K562 (cell line): ENCODE results near the gene STK4. TPM values are rescaled to one million over a fixed set of nuclear protein-coding genes. Genes with fewer than 3 reads are reported as not detected.

Experiments
- ATAC-seq: fragments of 200-7000 bp; cut with Tn5 transposase; 3 replicates; pipeline ENCODE4 v1.9.1; 2020; ENCODE audit warnings: moderate library complexity
- BruUV-seq: library from RNA; stranded (reverse); fragments of 400-500 nt; replicated peaks from 2 replicates; lab custom pipeline; 2021; lab: Mats Ljungman, UMichigan
- CTCF ChIA-PET: fragments of 300-600 bp; formaldehyde crosslinking; extraction: SDS; loops from one replicate; lab custom pipeline; 2021; ENCODE audit warnings: low intra/inter-chr PET ratio; lab: Yijun Ruan, JAX
- POLR2A ChIA-PET: fragments of 300-600, 350-650 bp; sonication (Branson Sonifier 250); formaldehyde crosslinking; extraction: SDS; loops from one replicate; lab custom pipeline; 2021; ENCODE audit warnings: antibody characterized with exemption, inconsistent platforms; lab: Yijun Ruan, JAX
- DNase-seq, 4 experiments: peaks; one replicate each; pipeline versions ENCODE4 v3.0.0 to v3.0.0-alpha.2; 2011 to 2018; ENCODE audit warnings: low spot score in 3 of 4, mixed read lengths in 3 of 4; ENCODE audit errors: extremely low read depth in 1 of 4
- FAIRE-seq: peaks from 2 replicates; lab custom pipeline; 2011; peaks lifted over from hg19 to GRCh38; lab: Jason Lieb, UNC
- H2AFZ ChIP-seq: 2 replicates; pipeline ENCODE4 v1.6.0; 2011; ENCODE audit warnings: low read depth, low read length, control low read depth, inconsistent platforms
- H3K27ac ChIP-seq: fragments of 200-600 bp; 3 replicates; pipeline ENCODE4 v1.8.0; 2011; ENCODE audit warnings: low read depth, mild to moderate bottlenecking, control low read depth, inconsistent platforms, low read length, moderate library complexity, mixed read lengths; ENCODE audit errors: extremely low read depth
- H3K27me3 ChIP-seq, 2 experiments: fragments of 300-600 bp in 1 of 2; 2 replicates in 1 of 2; 3 replicates in 1 of 2; pipeline versions ENCODE4 v1.6.0 to v1.8.0; 2011; ENCODE audit warnings: inconsistent platforms in 2 of 2, low read length in 2 of 2, mild to moderate bottlenecking in 1 of 2, mixed read lengths in 1 of 2, moderate library complexity in 1 of 2; ENCODE audit not compliant: control insufficient read depth in 2 of 2, insufficient read depth in 2 of 2
- H3K36me3 ChIP-seq: fragments of 300-600 bp; 3 replicates; pipeline ENCODE4 v1.8.0; 2011; ENCODE audit warnings: mild to moderate bottlenecking, low read length, inconsistent platforms; ENCODE audit not compliant: control insufficient read depth, insufficient read depth
- H3K4me1 ChIP-seq, 2 experiments: fragments of 200-600 bp in 1 of 2; replicated peaks in 1 of 2; 2 replicates in 1 of 2; 3 replicates in 1 of 2; pipeline versions ENCODE4 v1.5.1 to v1.8.0; 2011; ENCODE audit warnings: inconsistent platforms in 2 of 2, low read length in 2 of 2, mild to moderate bottlenecking in 1 of 2, mixed read lengths in 1 of 2, moderate library complexity in 1 of 2; ENCODE audit not compliant: control insufficient read depth in 2 of 2, insufficient read depth in 2 of 2
- H3K4me2 ChIP-seq: 2 replicates; pipeline ENCODE4 v1.6.1; 2011; ENCODE audit warnings: low read length, control low read depth, inconsistent platforms, mixed read lengths; ENCODE audit not compliant: insufficient read depth
- H3K4me3 ChIP-seq: fragments of 200-600 bp; sonication (generic), shearing (Covaris generic); 2 replicates; pipeline ENCODE4 v1.5.1; 2016; ENCODE audit warnings: control low read depth, inconsistent platforms
- H3K79me2 ChIP-seq: fragments of 200-600 bp; 3 replicates; pipeline ENCODE4 v1.8.0; 2011; ENCODE audit warnings: low read length, inconsistent platforms; ENCODE audit not compliant: control insufficient read depth, insufficient read depth
- H3K9ac ChIP-seq, 2 experiments: 2 replicates each; pipeline versions ENCODE4 v1.6.0 to v1.6.1; 2011; ENCODE audit warnings: low read depth in 2 of 2, low read length in 2 of 2, control low read depth in 1 of 2, inconsistent platforms in 1 of 2, mild to moderate bottlenecking in 1 of 2, mixed read lengths in 1 of 2; ENCODE audit not compliant: insufficient read depth in 1 of 2
- H3K9me1 ChIP-seq: one replicate; pipeline ENCODE4 v1.6.0; 2011; ENCODE audit warnings: inconsistent platforms, mild to moderate bottlenecking, low read length, moderate library complexity; ENCODE audit not compliant: control insufficient read depth, insufficient read depth
- H3K9me3 ChIP-seq: replicated peaks from 2 replicates; pipeline ENCODE4 v1.5.1; 2011; ENCODE audit warnings: low read depth, low read length, inconsistent platforms; ENCODE audit not compliant: control insufficient read depth, insufficient read depth
- H4K20me1 ChIP-seq: replicated peaks from 2 replicates; pipeline ENCODE4 v1.6.1; 2011; ENCODE audit warnings: low read length, inconsistent platforms, mixed read lengths; ENCODE audit not compliant: control insufficient read depth, insufficient read depth
- ARID3A ChIP-seq: IDR thresholded peaks from 2 replicates; pipeline ENCODE4 v1.6.1; 2012; ENCODE audit warnings: low read depth, low read length, improper control_type of control experiment, borderline replicate concordance
- RBM22 ChIP-seq: fragments of 200-400 bp; formaldehyde crosslinking; IDR thresholded peaks from 2 replicates; pipeline ENCODE4 v1.6.1; 2018; ENCODE audit warnings: low read length, low read depth; ENCODE audit not compliant: poor library complexity, severe bottlenecking
- THAP12 ChIP-seq: fragments of 250-450 bp; sonication (Bioruptor Pico); IDR thresholded peaks from 2 replicates; pipeline ENCODE4 v1.9.0; 2021; ENCODE audit warnings: mild to moderate bottlenecking, inconsistent platforms
- ZNF584 ChIP-seq: fragments of 200-800 bp; sonication (Bioruptor generic); IDR thresholded peaks from 2 replicates; pipeline ENCODE4 v1.6.1; 2016; ENCODE audit warnings: low read depth, mild to moderate bottlenecking, missing genetic modification characterization, missing compliant biosample characterization
- WGBS: fragments of 100-300 bp; shearing (Covaris generic); methylation state at CpG from one replicate; pipeline ENCODE4 v1.1.6; 2016; ENCODE audit warnings: low coverage, mixed read lengths; ENCODE audit not compliant: insufficient coverage; ENCODE audit errors: missing lambda C conversion rate; 5-methylcytosine and 5-hydroxymethylcytosine counted together
- in situ Hi-C: fragments of 300-500 bp; cut with MboI; formaldehyde crosslinking; loops from 4 replicates; pipeline ENCODE4 v1.15.0; 2018; ENCODE audit warnings: inconsistent platforms, mixed read lengths
- intact Hi-C: fragments of 100-400 bp; cut with micrococcal nuclease; formaldehyde crosslinking; loops from 2 replicates; pipeline ENCODE4 v1.14.2; 2022
- polyA plus RNA-seq, 8 experiments: library from polyadenylated mRNA; depleted of rRNA in 4 of 8; stranded (reverse) in 5 of 8; unstranded in 3 of 8; fragments of >200 nt; fragmentation: Nextera tagmentation in 2 of 8; fragmentation: Illumina TruSeq in 1 of 8; extraction: Ambion mirVana in 2 of 8; extraction: Trizol in 1 of 8; gene quantifications; 2 replicates each; pipeline versions ENCODE4 v1.2.1 to v1.2.3, GENCODE V29; 2011 to 2014; ENCODE audit warnings: inconsistent platforms in 1 of 8, missing spikeins in 1 of 8
- total RNA-seq, 7 experiments: library from RNA; depleted of rRNA in 6 of 7; stranded (reverse); fragments of >200 nt in 6 of 7; fragmentation: Illumina TruSeq in 2 of 7; extraction: Trizol in 2 of 7; gene quantifications; 2 replicates each; pipeline versions ENCODE4 v1.2.1 to v1.2.3, GENCODE V29; 2011 to 2021; ENCODE audit warnings: low replicate concordance in 1 of 7
- TF ChIP-seq, protein P1 (sequence below): IDR thresholded peaks from 2 replicates; pipeline ENCODE4 v1.6.1; 2011; ENCODE audit warnings: borderline replicate concordance, low read depth, mild to moderate bottlenecking, moderate library complexity, low read length; ENCODE audit not compliant: insufficient read depth, poor library complexity, severe bottlenecking

Gene STK4
- total and polyA plus RNA-seq, 9 of the 15 experiments (the other 6 are each of a cell fraction or from before 2014, with no cell fraction given), result 11.9 to 30.6 (median 22.2) TPM

DNA sequence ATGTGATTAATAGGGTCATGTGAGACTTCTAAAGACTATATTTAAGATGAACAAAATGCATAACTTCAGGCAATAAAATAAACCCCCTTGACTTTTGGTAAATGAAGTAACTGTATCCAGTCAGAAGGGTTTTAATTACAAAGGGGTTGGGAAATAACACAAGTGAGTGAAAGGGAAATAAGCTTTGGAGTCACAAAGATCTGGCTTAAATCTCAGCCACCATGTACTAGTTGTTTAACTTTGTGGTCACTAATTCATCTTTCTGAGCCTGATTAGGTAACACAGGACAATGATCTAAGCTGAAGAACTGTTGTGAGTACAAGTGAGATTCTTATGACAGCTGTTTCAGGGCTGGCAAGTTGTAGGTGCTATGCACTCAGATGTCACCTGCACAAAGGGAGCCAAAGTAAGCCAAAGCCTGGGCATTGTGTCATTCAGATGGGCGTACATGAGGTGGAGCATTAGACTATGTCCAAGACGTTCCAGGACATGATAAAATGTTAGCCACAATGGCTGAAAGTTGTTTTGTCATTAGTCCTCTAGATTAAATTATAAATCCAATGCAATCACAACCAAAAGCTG, 19.9 kb upstream of the STK4 start:
- no TSS peak for BruUV-seq
- ChIA-PET POLR2A (interaction anchor here (1.0 to 4.5 kb wide), 6 partner anchors 8 to 98 kb away, joined by 4 to 21 read pairs (median 6); partner anchors contain the start of genes PABPC1L, TOMM34 and YWHAB), CTCF (interaction anchor here (0.5 kb wide), 1 partner anchor 20 kb away, joined by 3 read pairs; the partner anchor contains the start of gene STK4)
- Histone ChIP-seq H3K36me3 (peaks cover 99% of the 10 kb centered on the region), H3K4me2 (no peak overlapping the region), H3K27ac (no peak overlapping the region), H3K27me3 (no peaks in the 10 kb centered on the region), H2AFZ (no peak overlapping the region), H3K9ac (no peak overlapping the region), H3K9me1 (no peaks in the 10 kb centered on the region), H3K79me2 (no peaks in the 10 kb centered on the region), H3K4me1 (no peaks in the 10 kb centered on the region), H3K9me3 (no peaks in the 10 kb centered on the region), H4K20me1 (peaks cover 11% of the 10 kb centered on the region), H3K4me3 (no peak overlapping the region)
- in situ Hi-C loops (no loop called here), intact Hi-C loops (no loop called here)
- no peak for TF ChIP-seq THAP12
- TF ChIP-seq ZNF584 (CRISPR knock-in tag), result no peak
- TF ChIP-seq, protein P1, sequence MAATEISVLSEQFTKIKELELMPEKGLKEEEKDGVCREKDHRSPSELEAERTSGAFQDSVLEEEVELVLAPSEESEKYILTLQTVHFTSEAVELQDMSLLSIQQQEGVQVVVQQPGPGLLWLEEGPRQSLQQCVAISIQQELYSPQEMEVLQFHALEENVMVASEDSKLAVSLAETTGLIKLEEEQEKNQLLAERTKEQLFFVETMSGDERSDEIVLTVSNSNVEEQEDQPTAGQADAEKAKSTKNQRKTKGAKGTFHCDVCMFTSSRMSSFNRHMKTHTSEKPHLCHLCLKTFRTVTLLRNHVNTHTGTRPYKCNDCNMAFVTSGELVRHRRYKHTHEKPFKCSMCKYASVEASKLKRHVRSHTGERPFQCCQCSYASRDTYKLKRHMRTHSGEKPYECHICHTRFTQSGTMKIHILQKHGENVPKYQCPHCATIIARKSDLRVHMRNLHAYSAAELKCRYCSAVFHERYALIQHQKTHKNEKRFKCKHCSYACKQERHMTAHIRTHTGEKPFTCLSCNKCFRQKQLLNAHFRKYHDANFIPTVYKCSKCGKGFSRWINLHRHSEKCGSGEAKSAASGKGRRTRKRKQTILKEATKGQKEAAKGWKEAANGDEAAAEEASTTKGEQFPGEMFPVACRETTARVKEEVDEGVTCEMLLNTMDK, result no peak
- no peak for TF ChIP-seq ARID3A
- no peak for TF ChIP-seq RBM22
- FAIRE-seq, result no peak
- WGBS, result 63% methylated on average over 2 of the region's 2 CpGs
- ATAC-seq, result no peak
- no peak for DNase-seq
